Stimulated activated CD8-positive, alpha-beta memory T cell treated with anti-CD3 and anti-CD28 coated beads, Interleukin-15, amount 100 ng/mL, for 4 hours (primary cell): ENCODE results near the gene MEGF6.

ENCODE experiments used
- DNase-seq, 2 donors: peaks; one replicate each; pipeline ENCODE4 v3.0.0-alpha.2; 2020; ENCODE audit warnings: low read depth in 2 of 2

The MEGF6 gene

DNA sequence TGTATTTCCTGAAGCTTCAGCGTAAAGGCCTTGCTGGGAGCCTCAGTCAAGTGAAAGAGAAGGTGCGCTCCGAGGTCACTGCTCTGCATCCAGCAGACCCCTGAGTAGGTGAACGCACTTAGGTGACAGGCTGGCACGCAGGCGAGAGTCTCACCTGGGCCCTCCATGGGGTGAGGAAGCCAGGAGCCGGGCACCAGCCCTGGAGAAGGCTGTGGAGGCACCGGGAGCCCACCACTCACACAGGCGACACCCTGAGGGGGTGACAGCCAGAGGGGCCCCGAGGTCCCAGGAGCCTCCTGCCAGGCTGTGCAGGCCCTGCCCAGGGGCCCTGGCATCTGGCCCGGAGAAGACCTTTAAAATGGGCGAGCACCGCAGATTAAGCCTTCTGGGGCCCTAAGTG, 89.2 kb downstream of the MEGF6 start:
- DNase-seq, result no peak

DNA sequence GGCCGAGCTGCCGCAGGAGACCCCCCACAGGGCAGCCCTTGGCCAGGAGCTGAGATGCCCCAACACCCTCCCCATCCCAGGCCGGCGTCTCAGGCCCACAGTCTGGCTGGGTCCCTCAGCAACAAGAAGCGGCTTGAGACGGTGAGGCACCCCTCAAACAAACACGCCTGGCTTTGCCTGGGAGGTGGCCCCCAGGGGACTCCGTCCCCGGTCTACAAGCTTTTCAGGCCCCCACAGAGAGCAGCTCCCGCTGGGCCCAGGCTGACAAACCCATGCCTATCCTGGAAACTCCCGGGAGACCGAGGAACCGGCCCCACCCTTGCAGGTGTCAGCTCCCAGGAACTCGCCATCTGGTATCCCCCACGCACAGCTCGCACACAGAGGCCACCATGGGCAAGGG, 89.9 kb downstream of the MEGF6 start:
- DNase-seq, result no peak

DNA sequence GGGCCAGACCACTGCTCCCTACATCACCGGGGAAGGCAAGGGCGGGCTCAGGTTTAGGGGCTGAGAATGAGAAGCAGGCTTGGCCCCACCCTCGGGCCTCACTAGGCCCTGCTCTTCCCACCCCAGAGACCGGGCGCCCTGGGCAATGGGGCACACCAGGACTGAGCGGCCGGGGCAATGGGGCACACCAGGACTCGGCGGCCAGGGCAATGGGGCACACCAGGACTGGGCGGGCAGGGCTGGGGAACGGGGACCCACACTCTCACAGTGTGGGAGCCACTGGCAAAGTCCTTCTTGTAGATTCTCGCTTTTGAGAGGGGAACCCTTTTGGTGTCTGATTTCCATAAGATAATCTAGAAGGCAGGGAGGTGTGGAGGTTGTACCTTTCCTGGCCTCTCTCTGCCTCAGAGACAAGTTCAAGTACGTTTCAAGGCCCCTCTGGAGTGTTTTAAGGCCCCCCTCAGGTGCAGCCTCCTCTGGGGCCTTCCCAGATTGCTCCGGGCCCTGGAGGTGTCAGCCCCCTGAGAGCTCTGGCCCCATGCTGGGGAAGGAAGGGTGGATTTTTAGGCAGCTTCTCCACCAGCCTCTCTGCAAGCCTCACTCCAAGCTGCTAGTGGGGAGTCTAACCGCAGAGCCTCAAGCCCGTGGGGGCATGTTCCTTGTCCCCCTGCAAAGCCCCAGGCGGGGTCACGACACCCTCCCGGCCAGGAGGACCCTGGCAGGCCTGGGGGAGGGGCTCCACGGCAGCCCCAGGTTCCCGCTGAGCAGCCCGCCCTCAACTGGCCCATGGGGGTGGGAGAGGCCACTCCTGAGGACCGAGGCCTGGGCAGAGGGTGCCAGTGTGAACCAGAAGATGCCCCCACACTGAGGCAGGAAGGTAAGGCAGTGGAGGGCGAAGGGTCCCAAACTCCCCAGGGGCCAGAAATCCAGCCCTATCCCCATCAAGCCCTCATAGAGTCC, 90.6 kb downstream of the MEGF6 start:
- no peak for DNase-seq

DNA sequence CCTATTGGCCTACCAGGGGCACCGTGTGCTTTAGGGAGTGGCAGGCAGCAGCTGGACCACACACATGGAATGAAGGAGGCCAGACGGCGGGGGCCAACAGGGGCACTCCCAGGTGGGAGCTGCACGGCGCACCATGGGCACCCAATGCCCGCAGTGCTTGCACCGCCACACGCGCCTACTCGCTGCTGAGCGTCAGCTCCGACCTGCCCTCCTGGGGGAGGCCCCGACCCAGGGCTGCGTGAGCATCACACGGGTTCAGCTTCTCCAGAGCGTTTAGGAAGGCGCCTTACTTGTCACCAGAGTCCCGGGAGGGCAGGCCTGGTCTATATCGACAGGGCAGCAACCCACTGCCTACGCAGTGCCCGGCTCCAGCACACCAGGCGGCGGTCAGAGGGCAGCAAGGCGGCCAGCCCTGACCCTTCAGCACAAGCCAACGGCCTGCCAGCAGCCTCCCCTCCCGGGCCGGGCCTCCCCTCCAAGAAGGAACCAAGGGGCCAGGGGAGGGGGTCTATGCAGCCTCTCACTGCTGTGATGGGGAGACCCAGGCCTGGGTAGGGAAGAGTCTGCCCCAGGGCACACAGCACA, 91.9 kb downstream of the MEGF6 start:
- DNase-seq, result no peak

DNA sequence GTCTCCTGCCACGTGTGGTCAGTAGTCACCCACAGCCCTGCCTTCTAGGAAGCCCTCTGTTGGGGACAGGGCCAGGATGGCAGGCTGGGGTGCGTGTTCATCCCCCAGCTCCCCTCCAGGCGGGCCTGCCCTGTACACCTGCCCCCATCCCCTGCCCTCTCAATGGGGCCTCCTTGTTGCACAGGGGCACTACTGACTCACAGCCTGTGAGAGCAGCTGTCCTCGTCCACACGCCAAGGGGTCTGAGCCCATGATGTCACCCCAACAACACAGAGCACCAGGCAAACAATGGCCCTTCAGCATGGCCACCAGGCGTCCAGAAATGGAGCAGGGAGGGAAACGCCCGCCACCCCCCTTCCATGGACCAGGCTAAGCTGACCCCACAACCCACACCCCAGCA, 92.6 kb downstream of the MEGF6 start:
- DNase-seq, result no peak

DNA sequence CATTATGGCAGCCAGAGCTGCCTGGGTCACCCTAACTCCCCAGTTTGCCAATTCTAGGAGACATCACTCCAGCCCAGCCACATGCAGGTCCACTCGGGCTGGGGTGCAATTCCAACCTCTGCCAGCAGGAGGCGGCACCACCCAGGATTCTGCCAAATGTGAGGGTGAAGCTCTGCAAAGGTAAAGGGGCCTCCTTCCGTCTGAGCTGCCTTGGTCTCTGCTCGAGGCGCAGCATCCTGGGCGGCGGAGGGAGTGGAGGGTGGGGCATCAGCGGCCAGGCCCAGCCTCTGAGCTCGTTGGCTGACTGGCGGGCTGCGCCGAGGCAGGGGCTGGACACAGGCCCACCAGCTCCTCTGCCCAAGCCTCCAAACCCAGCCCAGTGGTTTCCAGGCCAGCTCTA, 93.1 kb downstream of the MEGF6 start:
- DNase-seq, result no peak

DNA sequence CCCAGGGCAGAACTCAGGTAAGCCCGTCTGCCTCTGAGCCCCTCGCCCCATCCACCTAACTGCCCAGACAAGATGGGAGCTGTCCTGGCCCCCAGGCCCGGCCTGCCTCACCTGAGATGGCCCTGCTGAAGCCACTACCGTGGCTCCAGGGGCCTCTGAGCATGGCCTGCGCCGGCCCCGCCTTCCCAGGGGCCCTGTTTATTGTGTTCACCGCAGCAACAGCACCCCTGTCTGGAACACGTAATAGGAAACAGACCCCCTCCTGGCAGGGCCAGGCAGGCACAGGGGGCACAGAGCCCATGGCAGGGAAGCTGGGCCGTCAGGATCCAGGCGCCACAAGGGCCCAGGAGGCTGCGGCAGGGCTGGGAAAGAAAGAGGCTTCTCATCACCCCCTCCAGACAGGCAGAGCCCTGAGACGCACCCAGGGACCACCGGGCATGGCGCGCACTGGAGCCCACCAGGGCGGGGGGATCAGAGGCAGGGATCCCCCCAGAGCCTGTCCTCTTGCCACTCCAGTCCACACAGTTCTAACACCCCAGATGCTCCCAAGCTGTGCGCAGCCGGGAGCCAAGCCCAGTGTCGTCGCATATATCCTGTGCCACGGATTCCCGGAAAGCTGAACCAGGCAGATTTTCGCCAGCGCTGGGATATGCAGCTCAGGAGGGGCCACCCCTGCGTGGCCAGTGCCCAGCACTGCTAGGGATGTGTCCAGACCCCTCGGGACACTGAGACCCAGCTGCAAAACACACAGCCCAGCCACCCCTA, 94.2 kb downstream of the MEGF6 start:
- DNase-seq, result no peak

DNA sequence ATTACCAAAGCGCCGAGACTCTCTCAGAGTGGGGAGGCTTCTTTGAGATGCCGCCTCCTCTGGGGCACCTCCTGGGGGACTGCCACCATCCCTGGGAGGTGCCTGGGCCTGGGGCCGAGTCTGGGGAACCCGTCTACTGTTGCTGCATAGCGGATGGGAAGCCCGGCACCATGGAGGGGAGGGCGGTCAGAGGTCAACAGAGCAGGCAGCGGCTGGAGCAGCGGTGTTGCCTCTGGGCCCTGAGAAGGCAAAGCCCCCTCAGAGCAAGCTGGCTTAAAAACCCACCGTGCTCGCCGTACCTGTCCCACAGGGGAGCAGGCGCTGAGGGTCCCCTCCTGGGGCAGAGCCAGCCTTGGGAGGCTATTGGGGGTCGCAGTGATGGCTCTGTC, 94.8 kb downstream of the MEGF6 start:
- no peak for DNase-seq

DNA sequence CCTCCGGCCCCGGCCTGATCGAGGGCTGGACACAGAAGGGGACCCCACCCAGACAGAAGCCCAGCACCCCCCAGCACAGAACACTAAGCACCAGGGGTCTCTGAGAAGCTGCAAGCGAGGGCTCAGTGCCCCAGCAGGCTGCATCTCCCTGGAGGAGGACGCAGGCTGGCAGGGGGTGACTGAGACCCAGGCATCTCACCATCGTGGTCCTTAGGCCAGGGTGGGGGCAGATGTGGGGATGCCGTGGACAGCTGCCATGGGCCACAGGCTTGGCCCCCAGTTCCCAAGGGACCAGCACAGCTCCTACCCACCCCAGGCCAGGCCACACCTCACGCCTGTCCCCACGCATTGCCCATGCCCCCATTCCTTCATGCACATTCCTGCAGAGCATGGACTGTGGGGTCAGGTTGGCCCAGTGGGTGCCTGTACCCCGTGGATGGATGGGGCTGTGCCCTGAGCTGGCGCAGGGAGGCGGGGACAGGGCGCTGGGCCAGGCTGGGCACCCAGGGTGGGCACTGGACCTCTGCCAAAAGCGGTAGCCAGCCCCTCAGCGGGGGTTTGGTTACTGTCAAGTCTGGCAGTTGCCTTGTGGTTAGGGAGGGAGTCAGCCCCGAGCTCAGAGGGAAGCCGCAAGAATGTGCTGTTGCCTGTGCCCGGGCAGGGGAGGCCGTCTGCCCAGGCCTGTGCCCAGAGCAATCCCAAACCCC, 95.4 kb downstream of the MEGF6 start:
- no peak for DNase-seq

DNA sequence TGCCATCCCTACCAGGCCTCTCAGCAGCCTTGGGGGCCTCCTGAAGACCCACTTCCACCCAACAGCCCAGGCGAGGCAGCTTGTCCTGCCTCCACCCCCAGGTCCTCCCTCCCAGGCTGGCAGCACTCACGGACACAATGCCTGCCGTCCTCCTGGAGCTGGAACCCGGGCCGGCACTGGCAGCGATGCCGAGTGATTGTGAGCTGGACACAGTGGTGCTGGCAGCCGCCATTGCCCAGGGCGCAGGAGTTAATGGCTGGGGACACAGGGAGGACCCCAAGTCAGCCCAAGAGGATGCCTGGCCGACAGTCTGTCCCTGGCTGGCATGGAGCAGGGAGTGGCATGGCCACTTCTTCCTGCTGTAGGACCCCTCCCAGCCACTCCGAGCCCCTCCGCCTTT, 96.0 kb downstream of the MEGF6 start:
- DNase-seq, result no peak

DNA sequence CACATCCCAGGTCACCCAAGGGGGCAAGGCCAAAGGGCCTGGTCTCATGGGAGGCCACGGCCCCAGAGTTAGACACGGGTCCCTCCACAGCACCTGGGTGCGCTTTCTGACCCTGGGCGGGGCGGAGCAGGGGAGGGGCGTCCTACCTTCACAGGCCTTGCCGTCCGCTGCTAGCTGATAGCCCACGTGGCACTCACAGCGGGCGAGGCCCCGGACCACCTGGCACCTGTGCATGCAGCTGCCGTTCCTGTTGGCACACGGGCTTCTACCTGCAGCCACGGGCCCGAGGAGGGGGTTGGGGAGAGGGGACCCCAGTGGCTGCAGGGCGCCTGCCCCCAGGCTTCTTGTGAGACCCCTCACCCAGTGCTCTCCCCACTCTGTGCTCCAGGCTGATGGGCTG, 96.9 kb downstream of the MEGF6 start:
- DNase-seq, result no peak

DNA sequence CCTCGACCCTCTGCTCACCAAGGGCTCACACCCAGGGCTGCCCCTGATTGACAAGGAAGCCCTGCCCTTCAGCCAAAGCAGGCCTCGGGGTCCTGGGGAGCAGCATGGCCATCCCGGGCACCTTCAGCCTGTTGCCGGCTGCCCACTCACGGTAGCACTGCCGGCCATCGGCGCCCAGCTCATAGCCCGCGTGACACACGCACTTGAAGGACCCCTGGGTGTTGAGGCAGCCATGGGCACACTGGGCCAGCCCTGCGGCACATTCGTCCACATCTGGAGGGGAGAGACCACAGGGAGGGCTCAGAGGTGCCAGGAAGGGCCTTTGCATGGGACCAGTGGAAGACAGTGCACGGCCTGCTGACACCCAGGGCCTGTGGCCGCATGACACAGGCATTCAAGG, 99.5 kb downstream of the MEGF6 start:
- DNase-seq, result no peak

DNA sequence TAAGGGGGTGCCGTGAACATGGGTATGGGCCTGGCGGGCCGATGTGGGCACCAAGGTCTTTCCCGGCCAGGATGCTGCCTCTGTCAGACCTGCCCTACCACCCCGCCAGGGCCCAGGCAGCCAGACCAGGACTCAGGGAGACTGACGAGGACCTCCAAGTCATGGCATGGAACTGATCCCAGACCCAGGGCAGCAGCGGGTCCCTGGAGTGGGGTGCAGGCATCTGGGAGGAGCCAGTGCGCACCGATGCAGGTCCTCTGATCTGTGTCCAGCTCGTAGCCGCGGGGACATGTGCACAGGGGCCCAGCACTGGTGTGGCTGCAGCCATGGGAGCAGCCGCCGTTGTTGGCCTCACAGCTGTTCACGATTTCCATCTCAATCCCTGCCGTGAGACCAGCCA, 100.0 kb downstream of the MEGF6 start:
- DNase-seq, result no peak

DNA sequence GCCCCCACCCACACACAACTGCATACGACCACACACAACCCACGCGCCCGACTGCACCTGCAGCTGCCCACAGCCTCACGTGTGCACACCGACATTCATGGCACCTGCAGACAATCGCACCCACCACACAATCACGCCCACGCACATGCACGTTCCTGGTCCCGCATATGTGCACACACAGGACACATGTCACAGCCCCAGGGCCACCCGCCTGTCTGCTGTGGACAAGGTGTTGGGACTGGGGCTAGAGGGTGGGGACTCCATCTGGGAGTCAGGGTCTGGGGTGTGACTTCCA, 100.4 kb downstream of the MEGF6 start:
- no peak for DNase-seq

DNA sequence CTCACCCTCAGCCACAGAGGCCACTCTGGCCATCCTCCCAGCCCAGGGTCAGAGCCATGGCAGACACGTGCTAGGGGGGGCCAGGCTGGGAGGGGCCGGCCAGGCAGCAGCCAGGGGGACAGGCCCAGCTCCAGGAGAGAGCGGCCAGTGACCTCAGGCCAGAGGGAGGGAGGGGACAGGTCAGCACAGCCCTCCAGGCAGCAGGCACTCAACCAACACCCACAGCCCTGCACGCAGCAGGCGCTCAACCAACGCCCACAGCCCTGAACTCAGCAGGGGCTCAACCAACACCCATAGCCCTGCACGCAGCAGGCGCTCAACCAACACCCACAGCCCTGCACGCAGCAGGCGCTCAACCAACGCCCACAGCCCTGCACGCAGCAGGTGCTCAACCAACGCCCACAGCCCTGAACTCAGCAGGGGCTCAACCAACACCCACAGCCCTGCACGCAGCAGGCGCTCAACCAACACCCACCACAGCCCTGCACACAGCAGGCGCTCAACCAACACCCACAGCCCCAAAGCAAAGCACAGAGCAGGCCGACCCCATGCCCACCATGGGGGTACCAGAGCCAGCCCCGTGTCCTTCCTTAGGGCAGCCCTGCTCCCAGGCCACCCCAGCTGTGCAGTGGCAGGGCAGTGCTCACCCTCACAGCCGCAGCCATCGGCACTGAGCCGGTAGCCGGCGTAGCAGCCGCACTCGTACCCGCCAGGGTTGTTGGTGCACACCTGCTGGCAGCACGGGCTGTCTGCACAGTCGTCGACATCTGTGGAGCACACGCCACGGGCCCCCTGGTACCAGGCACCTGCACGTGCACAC, 101.0 kb downstream of the MEGF6 start:
- no peak for DNase-seq

DNA sequence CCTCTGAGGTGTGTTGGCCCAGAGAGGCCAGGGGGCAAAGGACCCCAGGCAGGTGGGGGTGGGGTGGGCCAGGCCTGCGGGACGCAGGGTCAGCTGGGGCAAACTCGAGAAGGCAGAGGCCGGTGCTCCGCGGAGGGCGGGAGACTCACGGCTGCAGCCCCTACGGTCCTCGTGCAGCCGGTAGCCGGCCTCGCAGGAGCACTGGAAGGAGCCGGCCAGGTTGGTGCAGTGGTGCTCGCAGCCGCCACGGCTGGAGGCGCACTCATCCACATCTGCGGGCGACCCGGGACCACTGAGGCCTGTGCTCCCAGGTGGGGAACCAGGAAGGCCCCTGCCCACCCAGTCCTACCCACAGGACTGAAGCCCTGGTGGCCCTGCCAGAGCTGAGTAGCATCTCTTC, 101.6 kb downstream of the MEGF6 start:
- DNase-seq, result no peak

DNA sequence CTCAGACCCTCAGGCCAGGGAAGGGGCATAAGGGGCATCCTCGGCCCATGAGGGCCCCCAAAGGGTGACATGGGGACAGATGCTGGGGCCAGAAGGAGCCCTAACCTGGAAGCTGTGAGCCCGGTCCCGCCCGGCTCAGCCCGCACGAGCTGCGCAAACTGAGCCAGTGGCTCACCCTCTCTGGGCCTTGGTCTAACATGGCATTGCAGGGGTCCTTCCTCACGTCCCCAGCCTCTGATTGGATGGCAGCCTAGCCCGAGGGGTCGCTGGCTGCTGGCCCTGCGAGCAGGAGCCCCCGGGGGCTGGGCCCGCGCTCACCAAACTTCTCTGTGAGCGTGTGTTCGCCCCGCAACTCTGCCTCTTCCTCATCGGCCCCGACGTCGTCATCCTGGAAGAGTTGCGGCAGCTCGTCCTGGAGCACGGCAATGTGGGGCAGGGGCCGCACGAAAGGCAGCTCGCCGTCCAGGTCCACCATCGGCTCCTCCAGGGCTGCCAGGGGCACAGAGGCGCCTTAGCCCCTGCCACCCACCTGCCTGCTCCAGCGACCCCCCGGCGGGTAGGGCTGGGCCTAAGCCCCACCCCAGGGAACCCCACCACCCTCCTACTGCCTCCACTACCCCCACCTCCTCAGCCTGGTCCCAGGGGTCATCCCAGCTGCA, 102.4 kb downstream of the MEGF6 start:
- DNase-seq, result no peak

DNA sequence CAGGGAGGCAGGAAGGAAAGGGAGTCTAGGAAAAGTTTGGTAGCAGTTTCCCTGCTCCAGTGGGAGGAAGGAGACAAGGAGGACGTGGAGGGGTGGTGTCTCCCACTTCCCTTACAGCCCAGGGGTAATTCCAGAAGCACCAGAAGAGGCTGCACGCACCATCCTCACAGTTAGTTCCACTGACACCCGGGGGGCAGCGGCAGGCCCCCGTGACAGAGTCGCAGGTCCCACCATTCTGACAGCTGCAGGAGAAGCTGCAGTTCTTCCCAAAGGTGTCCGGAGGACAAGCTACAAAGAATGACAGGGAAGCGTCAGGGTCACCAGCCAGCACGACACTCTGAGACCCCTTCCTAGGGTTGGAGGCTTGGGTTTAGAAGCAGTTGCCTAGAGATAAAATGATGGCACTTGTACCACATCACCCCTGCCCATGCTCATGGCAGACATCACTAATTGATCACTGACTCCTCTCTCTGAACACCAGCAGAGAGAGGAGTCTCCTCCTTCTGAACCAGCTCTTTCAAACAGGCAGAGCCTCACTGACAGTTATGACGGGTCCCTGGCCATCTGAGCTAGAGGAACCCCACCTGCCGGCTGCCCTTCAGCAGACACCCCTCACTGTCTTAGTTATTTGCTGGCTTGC, 103.6 kb downstream of the MEGF6 start:
- DNase-seq, result no peak

DNA sequence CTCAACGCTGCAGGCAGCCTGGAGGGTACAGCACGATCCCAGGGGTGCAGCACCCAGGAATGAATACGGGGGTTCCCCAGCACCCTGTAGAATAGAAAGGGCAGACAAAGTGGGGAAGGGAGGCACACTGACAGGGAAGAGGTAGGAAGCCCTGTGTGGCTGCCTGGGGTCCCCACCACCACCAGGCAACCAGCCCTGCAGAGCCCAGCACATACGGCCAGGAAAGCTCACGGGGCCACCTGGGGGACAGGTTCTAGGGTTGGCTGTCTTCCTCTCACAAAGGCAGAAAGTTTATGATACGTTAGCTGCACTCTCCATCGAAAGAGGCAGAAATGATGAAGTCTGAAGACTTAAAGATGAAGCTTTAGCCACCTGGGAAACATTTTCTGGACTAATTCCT, 104.4 kb downstream of the MEGF6 start:
- no peak for DNase-seq

DNA sequence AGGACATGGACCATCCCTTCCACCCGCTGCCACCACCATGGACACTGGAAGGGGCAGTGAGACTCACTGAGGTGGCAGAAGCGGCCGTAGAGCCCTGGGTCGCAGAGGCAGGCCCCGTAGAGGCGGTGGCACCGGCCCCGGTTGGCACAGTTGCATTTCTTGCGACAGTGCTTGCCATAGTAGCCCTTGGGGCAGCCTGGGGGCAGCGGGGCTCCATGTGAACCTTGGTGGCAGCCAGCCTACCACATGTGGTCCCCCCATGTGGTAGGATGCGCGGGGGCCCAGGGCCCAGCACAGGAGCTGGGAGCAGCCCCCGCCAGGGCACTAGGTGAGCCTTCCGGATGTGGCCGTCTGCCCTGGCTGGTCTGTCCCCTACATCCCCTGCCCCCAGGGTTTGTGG, 105.3 kb downstream of the MEGF6 start:
- no peak for DNase-seq
